ENCODE measurements around the gene UGGT2.

The UGGT2 gene

DNA sequence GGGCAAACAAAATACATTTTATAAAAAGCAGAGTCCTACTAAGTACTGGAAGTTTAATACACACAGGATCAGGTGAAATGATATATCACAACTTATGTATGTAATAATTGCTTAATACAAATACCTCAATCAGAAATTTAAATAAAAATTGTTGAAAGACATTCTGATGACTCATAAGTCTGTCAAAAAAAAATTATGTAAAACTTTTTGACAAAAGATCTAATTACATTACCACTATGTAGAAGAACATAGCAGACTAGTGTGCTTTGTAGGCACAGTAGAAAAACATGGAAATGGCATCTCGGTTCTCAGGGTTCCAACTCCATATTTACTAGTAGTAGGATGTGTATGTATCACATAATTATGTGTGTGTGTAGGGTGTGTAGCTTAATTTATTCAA lies 220.1 kb downstream of the UGGT2 start:
- Histone ChIP-seq H3K27ac (replicated peaks; ENCODE audit: low read length) (no peak overlapping the region), H2BK120ac (ENCODE audit: low read depth, low read length) (no peak overlapping the region), H3K4ac (ENCODE audit: low read length) (no peak overlapping the region), H3K79me1 (ENCODE audit: low read depth, low read length) (no peaks in the 10 kb centered on the region), H4K8ac (ENCODE audit: low read depth, low read length) (no peak overlapping the region), H2AK5ac (ENCODE audit: low read depth, low read length) (no peak overlapping the region), H3K14ac (ENCODE audit: low read length) (no peak overlapping the region), H2AFZ (ENCODE audit: low read length) (no peak overlapping the region), H3K23ac (ENCODE audit: low read depth, low read length, poor library complexity) (no peak overlapping the region), H2BK12ac (ENCODE audit: low read length) (no peak overlapping the region), H3K18ac (ENCODE audit: low read length) (no peak overlapping the region), H3K9ac (ENCODE audit: low read depth, low read length, poor library complexity) (no peak overlapping the region), H3K27me3 (ENCODE audit: control insufficient read depth in 3 of 3, insufficient read depth in 3 of 3, low read depth in 1 of 3, low read length in 3 of 3) (no peaks in the 10 kb centered on the region), H2BK15ac (ENCODE audit: low read length) (no peak overlapping the region), H3K4me2 (ENCODE audit: insufficient read depth, low read length, poor library complexity, severe bottlenecking) (no peak overlapping the region), H4K91ac (ENCODE audit: low read depth, low read length, poor library complexity) (no peak overlapping the region), H3K4me3 (ENCODE audit: low read length in 2 of 2) (no peak overlapping the region), H3K36me3 (replicated peaks in 1 of 2; ENCODE audit: control insufficient read depth in 2 of 2, insufficient read depth in 2 of 2, low read length in 2 of 2) (peaks cover 0 to 14% of the 10 kb centered on the region in 2 donors), H3K9me3 (replicated peaks in 1 of 2; ENCODE audit: control insufficient read depth in 2 of 2, insufficient read depth in 1 of 2, low read depth in 1 of 2, low read length in 2 of 2) (peaks cover 0 to 8% of the 10 kb centered on the region in 2 donors), H3K4me1 (ENCODE audit: control insufficient read depth in 2 of 2, insufficient read depth in 1 of 2, low read depth in 1 of 2, low read length in 2 of 2) (no peaks in the 10 kb centered on the region), H2BK5ac (ENCODE audit: low read length) (no peak overlapping the region)
- WGBS, 2 donors (ENCODE audit: extremely low coverage in 2 of 2, insufficient read length in 2 of 2, insufficient replicate concordance in 1 of 2) = no CpG with 5 or more reads among the region's 1 CpG
- DNase-seq (ENCODE audit: low spot score) = no peak

DNA sequence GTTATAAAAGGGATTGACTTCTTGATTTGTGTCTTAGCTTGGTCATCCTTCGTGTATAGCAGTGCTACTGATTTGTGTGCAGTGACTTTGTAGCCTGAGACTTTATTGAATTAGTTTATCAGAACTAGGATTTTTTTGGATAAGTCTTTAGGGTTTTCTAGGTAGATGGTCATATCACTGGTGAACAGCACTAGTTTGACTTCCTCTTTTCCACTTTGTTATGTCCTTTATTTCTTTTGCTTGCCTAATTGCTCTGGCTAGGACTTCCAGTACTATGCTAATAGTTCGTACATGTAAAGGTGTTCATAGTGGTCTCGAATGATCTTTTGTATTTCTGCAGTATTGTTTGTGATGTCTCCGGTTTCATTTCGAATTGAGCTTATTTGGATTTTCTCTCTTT lies 230.9 kb downstream of the UGGT2 start:
- no peak overlapping the region for H4K91ac ChIP-seq (ENCODE audit: low read depth, low read length, poor library complexity)
- no peak overlapping the region for H2BK15ac ChIP-seq (ENCODE audit: low read length)
- H2BK12ac ChIP-seq (ENCODE audit: low read length) = no peak overlapping the region
- H3K9me3 ChIP-seq (replicated peaks in 1 of 2; ENCODE audit: control insufficient read depth in 2 of 2, insufficient read depth in 1 of 2, low read depth in 1 of 2, low read length in 2 of 2) = peaks cover 4 to 9% of the 10 kb centered on the region in 2 donors
- H3K27ac ChIP-seq (replicated peaks; ENCODE audit: low read length) = no peak overlapping the region
- no peak overlapping the region for H4K8ac ChIP-seq (ENCODE audit: low read depth, low read length)
- no peak overlapping the region for H2AK5ac ChIP-seq (ENCODE audit: low read depth, low read length)
- no peak overlapping the region for H3K4me3 ChIP-seq (ENCODE audit: low read length in 2 of 2)
- H3K79me1 ChIP-seq (ENCODE audit: low read depth, low read length) = no peaks in the 10 kb centered on the region
- peaks cover 9 to 18% of the 10 kb centered on the region in 2 donors for H3K36me3 ChIP-seq (replicated peaks in 1 of 2; ENCODE audit: control insufficient read depth in 2 of 2, insufficient read depth in 2 of 2, low read length in 2 of 2)
- no peak overlapping the region for H2BK5ac ChIP-seq (ENCODE audit: low read length)
- DNase-seq (ENCODE audit: low spot score) = no peak
- H3K4me2 ChIP-seq (ENCODE audit: insufficient read depth, low read length, poor library complexity, severe bottlenecking) = no peak overlapping the region
- no peak overlapping the region for H3K14ac ChIP-seq (ENCODE audit: low read length)
- H3K9ac ChIP-seq (ENCODE audit: low read depth, low read length, poor library complexity) = no peak overlapping the region
- H3K23ac ChIP-seq (ENCODE audit: low read depth, low read length, poor library complexity) = no peak overlapping the region
- no peaks in the 10 kb centered on the region for H3K27me3 ChIP-seq (ENCODE audit: control insufficient read depth in 3 of 3, insufficient read depth in 3 of 3, low read depth in 1 of 3, low read length in 3 of 3)
- no peak overlapping the region for H3K4ac ChIP-seq (ENCODE audit: low read length)
- H2AFZ ChIP-seq (ENCODE audit: low read length) = no peak overlapping the region
- no peaks in the 10 kb centered on the region for H3K4me1 ChIP-seq (ENCODE audit: control insufficient read depth in 2 of 2, insufficient read depth in 1 of 2, low read depth in 1 of 2, low read length in 2 of 2)
- no peak overlapping the region for H2BK120ac ChIP-seq (ENCODE audit: low read depth, low read length)
- no CpG with 5 or more reads among the region's 5 CpGs for WGBS, 2 donors (ENCODE audit: extremely low coverage in 2 of 2, insufficient read length in 2 of 2, insufficient replicate concordance in 1 of 2)
- H3K18ac ChIP-seq (ENCODE audit: low read length) = no peak overlapping the region

DNA sequence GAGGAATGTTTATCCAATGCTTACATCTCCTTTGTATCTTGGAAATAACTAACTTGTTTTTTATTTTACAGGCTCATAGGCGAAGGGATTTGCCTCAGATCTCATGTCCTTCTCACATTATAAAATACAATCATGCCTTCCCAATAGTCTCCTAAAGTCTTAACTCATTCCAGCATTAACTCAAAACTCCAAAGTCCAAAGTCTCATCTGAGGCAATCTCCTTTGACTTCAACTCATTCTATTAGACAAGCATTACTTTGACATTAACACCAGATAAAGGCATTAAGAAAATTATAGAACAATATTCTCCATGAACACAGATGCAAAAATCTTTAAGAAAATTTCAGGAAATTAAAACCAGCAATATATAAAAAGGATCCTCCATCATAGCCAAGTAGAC lies 238.7 kb downstream of the UGGT2 start:
- no peak overlapping the region for H3K9ac ChIP-seq (ENCODE audit: low read depth, low read length, poor library complexity)
- H2BK5ac ChIP-seq (ENCODE audit: low read length) = no peak overlapping the region
- no peak overlapping the region for H3K23ac ChIP-seq (ENCODE audit: low read depth, low read length, poor library complexity)
- H3K27ac ChIP-seq (replicated peaks; ENCODE audit: low read length) = no peak overlapping the region
- no peak overlapping the region for H3K18ac ChIP-seq (ENCODE audit: low read length)
- no peak overlapping the region for H3K4ac ChIP-seq (ENCODE audit: low read length)
- no peak overlapping the region for H2AFZ ChIP-seq (ENCODE audit: low read length)
- H4K8ac ChIP-seq (ENCODE audit: low read depth, low read length) = no peak overlapping the region
- H3K14ac ChIP-seq (ENCODE audit: low read length) = no peak overlapping the region
- H3K4me2 ChIP-seq (ENCODE audit: insufficient read depth, low read length, poor library complexity, severe bottlenecking) = no peak overlapping the region
- WGBS, 2 donors (ENCODE audit: extremely low coverage in 2 of 2, insufficient read length in 2 of 2, insufficient replicate concordance in 1 of 2) = no CpG with 5 or more reads among the region's 1 CpG
- no peak overlapping the region for H2BK15ac ChIP-seq (ENCODE audit: low read length)
- H3K27me3 ChIP-seq (ENCODE audit: control insufficient read depth in 3 of 3, insufficient read depth in 3 of 3, low read depth in 1 of 3, low read length in 3 of 3) = no peaks in the 10 kb centered on the region
- H3K79me1 ChIP-seq (ENCODE audit: low read depth, low read length) = no peaks in the 10 kb centered on the region
- H3K9me3 ChIP-seq (replicated peaks in 1 of 2; ENCODE audit: control insufficient read depth in 2 of 2, insufficient read depth in 1 of 2, low read depth in 1 of 2, low read length in 2 of 2) = peaks cover 0 to 3% of the 10 kb centered on the region in 2 donors
- H2BK12ac ChIP-seq (ENCODE audit: low read length) = no peak overlapping the region
- no peak overlapping the region for H2AK5ac ChIP-seq (ENCODE audit: low read depth, low read length)
- no peaks in the 10 kb centered on the region for H3K4me1 ChIP-seq (ENCODE audit: control insufficient read depth in 2 of 2, insufficient read depth in 1 of 2, low read depth in 1 of 2, low read length in 2 of 2)
- H4K91ac ChIP-seq (ENCODE audit: low read depth, low read length, poor library complexity) = no peak overlapping the region
- no peak overlapping the region for H3K4me3 ChIP-seq (ENCODE audit: low read length in 2 of 2)
- peaks cover 2 to 22% of the 10 kb centered on the region in 2 donors for H3K36me3 ChIP-seq (replicated peaks in 1 of 2; ENCODE audit: control insufficient read depth in 2 of 2, insufficient read depth in 2 of 2, low read length in 2 of 2)
- DNase-seq (ENCODE audit: low spot score) = no peak
- no peak overlapping the region for H2BK120ac ChIP-seq (ENCODE audit: low read depth, low read length)

DNA sequence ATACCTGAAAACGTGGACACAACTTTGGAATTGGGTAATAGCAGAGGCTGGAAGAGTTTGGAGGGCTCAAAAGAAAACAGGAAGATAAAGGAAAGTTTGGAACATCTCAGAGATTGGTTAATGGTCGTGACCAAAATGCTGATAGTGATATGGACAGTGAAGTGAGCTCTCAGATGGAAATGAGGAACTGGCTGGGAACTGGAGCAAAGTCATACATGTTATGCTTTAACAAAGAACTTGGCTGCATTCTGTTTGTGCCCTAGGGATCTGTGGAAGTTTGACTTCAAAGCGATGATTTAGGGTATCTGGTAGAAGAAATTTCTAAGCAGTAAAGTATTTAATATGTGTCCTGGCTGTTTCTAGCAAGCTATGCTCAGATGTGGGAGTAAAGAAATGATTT lies 240.1 kb downstream of the UGGT2 start:
- H3K14ac ChIP-seq (ENCODE audit: low read length) = no peak overlapping the region
- H3K4ac ChIP-seq (ENCODE audit: low read length) = no peak overlapping the region
- no peak overlapping the region for H4K91ac ChIP-seq (ENCODE audit: low read depth, low read length, poor library complexity)
- H3K27ac ChIP-seq (replicated peaks; ENCODE audit: low read length) = no peak overlapping the region
- H3K4me2 ChIP-seq (ENCODE audit: insufficient read depth, low read length, poor library complexity, severe bottlenecking) = no peak overlapping the region
- H2BK5ac ChIP-seq (ENCODE audit: low read length) = no peak overlapping the region
- H3K9me3 ChIP-seq (replicated peaks in 1 of 2; ENCODE audit: control insufficient read depth in 2 of 2, insufficient read depth in 1 of 2, low read depth in 1 of 2, low read length in 2 of 2) = peaks cover 0 to 3% of the 10 kb centered on the region in 2 donors
- no peak overlapping the region for H2BK12ac ChIP-seq (ENCODE audit: low read length)
- no peak overlapping the region for H3K23ac ChIP-seq (ENCODE audit: low read depth, low read length, poor library complexity)
- H3K79me1 ChIP-seq (ENCODE audit: low read depth, low read length) = no peaks in the 10 kb centered on the region
- H3K9ac ChIP-seq (ENCODE audit: low read depth, low read length, poor library complexity) = no peak overlapping the region
- H3K27me3 ChIP-seq (ENCODE audit: control insufficient read depth in 3 of 3, insufficient read depth in 3 of 3, low read depth in 1 of 3, low read length in 3 of 3) = no peaks in the 10 kb centered on the region
- no peak overlapping the region for H2AK5ac ChIP-seq (ENCODE audit: low read depth, low read length)
- H4K8ac ChIP-seq (ENCODE audit: low read depth, low read length) = no peak overlapping the region
- H2AFZ ChIP-seq (ENCODE audit: low read length) = no peak overlapping the region
- no peak overlapping the region for H3K4me3 ChIP-seq (ENCODE audit: low read length in 2 of 2)
- H2BK120ac ChIP-seq (ENCODE audit: low read depth, low read length) = no peak overlapping the region
- no peak for DNase-seq (ENCODE audit: low spot score)
- H3K4me1 ChIP-seq (ENCODE audit: control insufficient read depth in 2 of 2, insufficient read depth in 1 of 2, low read depth in 1 of 2, low read length in 2 of 2) = peaks cover 0 to 2% of the 10 kb centered on the region in 2 donors
- WGBS, 2 donors (ENCODE audit: extremely low coverage in 2 of 2, insufficient read length in 2 of 2, insufficient replicate concordance in 1 of 2) = no CpG with 5 or more reads among the region's 3 CpGs
- H2BK15ac ChIP-seq (ENCODE audit: low read length) = no peak overlapping the region
- H3K36me3 ChIP-seq (replicated peaks in 1 of 2; ENCODE audit: control insufficient read depth in 2 of 2, insufficient read depth in 2 of 2, low read length in 2 of 2) = peaks cover 2 to 22% of the 10 kb centered on the region in 2 donors
- H3K18ac ChIP-seq (ENCODE audit: low read length) = no peak overlapping the region

Measured in neuronal stem cell (in vitro differentiated cells).